Measurements from ENCODE around the gene RNASEH1.

The RNASEH1 gene, protein sequence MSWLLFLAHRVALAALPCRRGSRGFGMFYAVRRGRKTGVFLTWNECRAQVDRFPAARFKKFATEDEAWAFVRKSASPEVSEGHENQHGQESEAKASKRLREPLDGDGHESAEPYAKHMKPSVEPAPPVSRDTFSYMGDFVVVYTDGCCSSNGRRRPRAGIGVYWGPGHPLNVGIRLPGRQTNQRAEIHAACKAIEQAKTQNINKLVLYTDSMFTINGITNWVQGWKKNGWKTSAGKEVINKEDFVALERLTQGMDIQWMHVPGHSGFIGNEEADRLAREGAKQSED

DNA sequence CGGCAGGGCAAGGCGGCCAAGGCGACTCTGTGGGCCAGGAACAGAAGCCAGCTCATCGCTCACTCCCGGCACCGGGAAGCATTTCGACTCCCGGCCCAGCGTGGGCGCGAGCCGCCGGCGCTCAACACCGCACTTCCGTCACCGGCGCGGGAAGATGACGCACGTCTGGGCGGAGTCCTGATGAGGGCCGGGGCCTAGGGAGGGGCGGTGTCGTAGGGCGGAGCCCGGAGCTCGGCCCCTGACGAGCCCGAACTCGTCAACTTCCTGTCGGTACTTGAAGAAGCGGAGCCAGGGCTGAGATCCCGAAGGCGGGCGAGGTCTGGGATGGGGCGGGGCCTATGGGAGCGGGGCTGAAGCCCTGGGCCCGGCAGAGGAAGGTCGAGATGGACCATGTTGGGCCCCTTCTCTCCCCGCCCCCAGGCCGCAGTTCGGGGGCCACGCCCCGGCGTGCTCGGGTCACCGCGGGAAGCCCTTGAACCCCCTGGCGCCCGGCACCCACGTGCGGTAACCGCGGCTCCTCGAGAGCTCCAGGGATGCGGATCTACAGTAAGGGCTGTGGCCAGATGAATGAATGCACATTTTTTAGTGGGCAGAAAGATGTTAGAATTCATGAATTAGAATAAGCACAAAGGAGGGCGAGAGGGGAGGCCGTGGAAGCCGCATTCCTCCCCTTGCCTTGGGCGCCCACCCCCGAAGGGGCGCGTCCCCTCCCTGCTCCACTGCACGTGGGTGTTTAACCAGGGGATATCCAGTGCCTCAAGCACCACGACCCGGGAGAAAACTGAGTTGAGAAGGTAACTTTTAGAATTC, at the start of gene RNASEH1:
Gene RNASEH1, minus strand, starts transcription at position 129 of the 810 bp plus-strand sequence. Its CDS starts 73 bp downstream, at position 56.
- peak; percentile 96 for DNase-seq (ENCODE audit: low spot score)

DNA sequence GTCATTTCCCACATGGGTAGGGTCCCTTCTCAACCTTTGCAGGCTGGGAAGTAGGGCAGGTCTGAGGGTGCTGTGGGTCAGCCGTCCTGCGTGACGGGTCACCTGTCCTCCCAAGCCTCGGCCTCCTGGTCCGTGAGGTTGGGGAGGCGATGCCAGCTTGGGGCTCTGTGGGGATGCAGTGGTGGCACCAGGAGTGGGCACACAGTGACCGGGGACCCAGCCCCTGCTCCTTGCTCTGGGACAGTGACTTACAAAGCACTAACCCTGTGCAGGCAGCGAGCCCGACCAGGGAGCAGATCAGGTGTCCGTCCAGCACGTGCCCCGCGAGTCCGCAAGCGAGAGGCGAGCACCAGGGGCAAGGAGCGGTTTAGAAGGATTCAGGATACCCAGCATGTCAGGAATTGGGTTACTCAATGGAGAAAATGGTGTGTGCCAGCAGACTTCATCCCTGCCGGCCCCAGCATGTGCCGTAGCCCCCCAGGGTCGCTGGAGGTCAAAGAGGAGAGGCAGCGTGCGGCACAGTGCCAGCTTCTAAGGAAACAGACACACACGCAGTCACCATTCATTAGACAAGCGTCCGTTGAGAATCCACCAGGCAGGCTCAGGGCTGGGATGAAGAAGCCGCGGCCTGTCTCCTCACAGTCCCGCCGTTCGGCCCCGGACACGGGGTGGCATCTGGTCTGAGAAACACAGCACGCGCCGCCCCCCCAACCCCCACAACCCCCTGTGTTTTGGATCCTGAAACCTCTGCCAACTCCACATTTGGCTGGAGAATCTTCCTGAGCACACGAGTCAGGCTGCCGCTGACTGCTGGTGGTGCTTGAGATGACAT, 48.5 kb upstream of the RNASEH1 start:
- peak; percentile 40 for DNase-seq (ENCODE audit: low spot score)

DNA sequence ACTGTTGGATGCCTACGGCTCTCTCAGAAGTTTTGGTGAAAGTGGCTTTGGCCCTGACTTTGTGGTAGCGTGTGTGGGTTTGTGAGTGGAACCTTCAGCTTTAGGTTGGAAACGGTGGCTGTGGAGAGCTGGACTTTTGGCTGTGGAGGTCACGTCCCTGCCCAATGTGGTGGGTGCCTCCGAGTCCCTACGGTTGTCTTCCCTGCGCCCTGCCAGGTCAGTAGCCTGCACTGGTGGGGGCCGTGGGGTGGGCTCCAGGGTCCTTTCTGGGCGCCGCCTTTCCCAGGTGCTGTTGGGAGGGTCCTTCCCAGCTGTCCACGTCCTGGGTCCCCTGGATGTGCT, 47.9 kb upstream of the RNASEH1 start:
- no peak for DNase-seq (ENCODE audit: low spot score)

DNA sequence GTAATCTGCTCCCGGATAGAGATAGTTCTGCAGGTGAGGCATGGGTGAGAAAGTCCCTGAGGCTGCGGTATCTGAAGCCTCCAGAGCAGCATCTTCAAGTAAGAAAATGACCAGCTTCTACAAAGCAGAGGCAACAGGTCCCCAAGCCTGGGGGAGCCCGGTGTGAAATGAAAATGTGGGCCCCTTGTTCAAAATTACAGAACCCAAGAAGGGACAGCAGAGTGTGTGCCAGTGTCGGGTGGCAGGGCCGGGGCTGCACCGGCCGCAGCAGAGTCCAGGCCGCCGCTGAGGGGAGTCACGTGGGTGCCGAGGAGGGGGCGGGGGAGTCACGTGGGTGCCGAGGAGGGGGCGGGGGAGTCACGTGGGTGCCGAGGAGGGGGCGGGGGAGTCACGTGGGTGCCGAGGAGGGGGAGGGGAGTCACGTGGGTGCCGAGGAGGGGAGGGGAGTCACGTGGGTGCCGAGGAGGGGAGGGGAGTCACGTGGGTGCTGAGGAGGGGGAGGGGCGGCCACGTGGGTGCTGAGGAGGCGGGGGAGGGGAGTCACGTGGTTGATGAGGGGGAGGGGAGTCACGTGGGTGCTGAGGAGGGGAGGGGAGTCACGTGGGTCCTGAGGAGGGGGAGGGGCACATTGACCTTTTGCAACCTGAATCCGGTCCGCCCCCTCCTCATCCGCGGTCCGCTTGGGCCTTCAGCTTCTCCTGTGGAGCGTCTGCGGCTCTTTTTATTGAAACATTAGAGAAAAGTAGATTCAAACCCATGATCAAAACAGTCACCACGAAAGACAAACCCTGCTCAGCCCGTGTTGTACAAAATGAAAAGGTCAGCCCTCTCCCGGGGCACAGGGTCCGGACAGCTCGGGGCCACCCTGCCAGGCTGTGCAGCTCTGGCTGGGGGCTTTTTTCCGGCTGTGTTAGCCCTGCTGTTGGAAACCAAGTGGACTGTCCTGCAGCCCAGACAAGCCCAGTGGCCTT, 47.1 kb upstream of the RNASEH1 start:
- peak; percentile 59 for DNase-seq (ENCODE audit: low spot score)

DNA sequence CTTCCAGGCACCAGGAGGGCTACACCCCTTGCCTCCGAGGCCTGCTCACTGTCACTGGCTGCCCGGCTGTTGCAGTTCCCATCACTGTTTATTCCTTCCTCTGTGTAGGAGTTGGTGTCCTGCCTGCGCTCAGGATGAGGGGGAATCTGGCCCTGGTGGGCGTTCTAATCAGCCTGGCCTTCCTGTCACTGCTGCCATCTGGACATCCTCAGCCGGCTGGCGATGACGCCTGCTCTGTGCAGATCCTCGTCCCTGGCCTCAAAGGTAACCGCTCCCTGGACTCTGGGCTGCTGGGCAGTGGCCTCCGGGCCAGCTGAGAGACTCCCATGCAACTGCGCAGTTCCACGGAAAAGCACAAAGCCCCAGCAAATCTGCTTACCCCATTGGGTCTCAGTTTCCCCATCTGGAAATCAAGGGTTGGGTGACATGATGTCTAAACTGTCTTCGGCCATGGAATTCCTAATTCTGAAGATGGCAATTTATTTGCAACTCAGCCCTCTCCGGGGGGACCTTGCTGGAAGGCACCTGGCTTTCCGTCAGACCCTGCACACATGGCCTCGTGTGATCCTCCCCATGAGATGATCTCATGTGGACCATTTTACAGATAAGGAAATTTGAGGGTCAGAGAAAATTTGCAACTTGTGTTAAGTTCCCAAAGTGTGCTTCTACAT, 46.2 kb upstream of the RNASEH1 start:
- no peak for DNase-seq (ENCODE audit: low spot score)

DNA sequence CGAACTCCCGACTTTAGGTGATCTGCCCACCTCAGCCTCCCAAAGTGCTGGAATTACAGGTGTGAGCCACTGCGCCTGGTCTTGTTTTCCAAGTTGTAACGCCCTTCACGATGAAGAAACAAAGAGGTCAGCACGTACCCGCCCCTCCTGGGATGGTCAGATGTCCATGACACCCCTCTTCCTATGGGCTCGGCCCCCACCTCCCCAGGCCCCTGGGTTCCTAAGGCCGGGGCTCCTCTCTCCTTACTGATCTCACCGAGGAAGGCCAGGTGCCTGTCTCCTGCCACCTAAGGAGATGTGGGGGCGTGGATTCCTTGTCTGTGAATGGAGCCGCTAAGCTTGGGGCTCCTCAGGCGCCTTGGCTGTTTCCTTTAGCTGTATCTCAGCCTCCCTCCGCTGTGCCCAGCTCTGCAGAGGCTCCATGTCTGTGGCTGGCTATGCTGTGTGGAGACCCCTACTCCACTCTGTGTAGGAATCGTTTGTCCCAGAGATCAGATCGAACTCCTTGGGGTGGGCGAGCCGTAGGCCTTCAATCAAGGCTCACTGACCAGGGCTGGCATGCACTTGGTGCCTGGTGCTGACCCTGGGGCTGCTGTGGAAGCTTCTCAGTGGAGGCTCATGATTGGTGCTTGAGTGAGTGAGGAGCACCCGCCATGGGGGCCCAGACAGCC, 45.5 kb upstream of the RNASEH1 start:
- DNase-seq (ENCODE audit: low spot score): no peak

DNA sequence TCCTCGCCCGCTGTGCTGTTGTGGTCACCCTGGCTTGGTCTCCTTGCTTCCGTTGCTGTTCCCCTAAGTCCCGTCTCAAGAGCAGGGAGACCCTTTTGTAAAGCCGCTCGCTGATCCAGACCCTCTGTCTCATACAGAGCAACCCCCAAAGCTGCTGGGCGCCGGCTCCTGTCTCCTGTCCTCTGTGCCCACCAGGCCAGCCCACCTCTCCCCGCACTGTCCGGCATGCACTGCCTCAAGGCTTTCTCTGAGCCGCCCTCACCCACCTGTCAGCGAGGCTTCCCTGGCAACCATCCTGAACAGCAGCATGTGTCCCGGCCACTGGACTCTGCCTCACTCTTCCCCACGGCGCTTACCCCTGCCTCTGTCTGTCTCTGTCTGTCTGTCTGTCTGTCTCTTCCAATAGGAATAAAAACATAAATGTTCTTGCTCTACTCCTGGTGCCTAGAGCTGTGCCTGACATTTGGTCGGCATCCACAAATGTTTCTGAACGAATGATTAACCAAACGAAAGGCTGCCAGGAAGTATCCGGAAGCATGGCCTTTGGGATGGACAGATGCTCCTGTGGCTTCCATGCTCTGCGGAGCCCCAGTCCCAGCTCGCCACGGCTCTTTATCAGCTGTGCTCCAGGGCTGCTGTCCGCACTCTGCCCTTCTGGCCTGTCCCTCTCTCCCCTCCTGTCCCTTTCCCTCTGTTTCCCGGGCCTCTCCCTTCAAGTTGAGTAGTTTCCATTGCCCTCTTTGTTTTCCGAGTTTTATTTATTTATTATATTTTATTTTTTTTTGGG, 44.6 kb upstream of the RNASEH1 start:
- no peak for DNase-seq (ENCODE audit: low spot score)

DNA sequence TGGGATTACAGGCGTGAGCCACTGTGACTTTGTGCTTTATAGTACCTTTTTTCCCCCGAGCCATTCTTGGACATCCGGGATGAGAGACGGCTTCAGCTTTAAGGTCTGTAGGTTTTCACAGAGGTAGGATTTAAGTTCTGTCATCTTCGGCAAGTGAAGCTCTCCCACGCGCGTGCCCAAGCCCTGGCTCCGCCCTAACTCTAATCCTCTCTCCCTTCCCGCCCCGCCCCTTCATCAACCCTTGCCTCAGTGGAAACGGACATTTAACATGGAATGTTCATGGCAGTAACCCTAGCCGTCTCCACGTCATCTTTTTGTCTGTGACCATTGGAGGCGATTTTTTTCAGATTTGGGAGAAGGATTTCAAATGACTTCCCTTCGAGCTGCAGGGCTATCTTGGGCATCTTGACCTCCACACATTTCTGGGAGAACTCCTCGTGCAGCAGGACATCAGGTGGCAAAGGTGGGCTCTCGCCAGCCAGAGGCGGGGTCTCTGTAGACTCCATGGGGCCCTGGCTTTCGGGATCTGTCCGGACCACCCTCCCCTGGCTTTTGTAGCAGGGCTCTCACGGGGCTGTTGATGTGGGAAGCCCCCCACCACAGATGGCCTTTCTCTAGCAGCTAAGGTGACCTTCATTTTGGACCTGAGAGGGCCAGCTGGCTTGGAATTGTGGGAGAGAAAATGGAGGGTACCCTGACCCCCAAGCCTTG, 43.6 kb upstream of the RNASEH1 start:
- DNase-seq (ENCODE audit: low spot score): no peak

DNA sequence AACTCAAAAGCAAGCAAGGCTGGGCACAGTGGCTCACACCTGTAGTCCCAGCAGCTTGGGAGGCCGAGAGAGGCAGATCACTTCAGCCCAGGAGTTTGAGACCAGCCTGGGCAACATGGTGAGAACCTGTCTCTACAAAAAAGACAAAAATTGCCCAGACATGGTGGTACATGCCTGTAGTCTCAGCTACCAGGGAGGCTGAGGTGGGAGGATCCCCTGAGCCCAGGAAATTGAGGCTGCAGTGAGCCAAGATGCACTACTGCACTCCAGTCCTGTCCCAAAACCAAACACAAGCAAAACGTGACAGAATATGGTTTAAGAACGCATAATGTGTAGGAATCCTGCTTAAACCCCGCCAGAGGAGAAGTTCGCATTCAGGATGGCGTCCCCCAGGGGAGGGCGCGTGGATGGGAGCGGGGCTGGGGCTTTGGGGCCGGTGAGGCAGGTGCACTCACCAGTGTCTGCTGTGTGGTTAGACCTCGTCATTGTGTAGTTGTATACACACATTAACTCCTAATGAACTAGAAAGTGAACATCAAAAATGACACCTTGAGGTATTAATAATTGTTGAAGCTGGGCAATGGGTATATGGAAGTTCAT, 42.2 kb upstream of the RNASEH1 start:
- no peak for DNase-seq (ENCODE audit: low spot score)

DNA sequence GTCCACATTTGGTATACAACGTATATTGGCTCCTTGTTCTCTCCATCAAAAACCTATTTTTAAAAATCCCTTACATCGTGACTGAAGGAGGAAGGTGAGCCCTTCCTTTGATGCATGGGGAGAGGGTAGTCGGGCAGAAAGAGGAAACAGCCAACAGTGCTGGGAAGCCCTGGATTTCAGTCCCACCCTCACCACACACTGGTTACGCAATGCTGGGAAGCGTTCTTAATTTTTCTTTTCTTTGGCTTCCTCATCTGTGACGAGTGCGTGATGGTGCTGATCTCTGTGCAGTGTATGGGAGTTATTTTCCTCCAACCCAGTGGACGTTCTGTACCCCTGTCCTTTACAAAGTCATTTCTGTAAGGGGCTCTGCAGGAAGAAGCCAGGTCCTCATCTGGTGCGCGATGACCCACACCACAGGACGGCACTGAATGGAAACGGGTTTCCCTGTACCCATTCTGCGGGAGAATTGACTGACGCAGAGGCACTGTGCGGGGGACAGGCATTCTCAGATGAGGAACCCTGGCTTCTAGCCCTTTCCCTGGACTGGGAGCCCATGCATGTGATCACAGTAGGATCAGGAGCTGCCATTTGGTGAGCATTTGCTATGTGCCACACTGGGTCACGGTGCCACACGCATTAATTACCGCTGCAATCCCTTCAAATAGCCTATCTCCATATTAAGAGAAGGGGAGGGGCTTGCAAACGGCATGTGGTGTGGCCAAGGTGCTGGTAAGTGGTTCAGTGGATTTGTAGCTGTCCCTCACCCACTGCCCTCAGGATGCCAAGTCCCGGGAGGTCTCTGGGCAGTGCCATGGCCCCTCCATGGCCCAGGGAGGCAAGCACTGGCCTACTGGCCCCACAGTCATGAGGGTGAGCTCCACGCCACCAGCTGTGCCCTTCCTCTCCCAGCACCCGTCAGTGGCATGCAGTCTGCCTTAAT, 41.0 kb upstream of the RNASEH1 start:
- DNase-seq (ENCODE audit: low spot score): no peak

DNA sequence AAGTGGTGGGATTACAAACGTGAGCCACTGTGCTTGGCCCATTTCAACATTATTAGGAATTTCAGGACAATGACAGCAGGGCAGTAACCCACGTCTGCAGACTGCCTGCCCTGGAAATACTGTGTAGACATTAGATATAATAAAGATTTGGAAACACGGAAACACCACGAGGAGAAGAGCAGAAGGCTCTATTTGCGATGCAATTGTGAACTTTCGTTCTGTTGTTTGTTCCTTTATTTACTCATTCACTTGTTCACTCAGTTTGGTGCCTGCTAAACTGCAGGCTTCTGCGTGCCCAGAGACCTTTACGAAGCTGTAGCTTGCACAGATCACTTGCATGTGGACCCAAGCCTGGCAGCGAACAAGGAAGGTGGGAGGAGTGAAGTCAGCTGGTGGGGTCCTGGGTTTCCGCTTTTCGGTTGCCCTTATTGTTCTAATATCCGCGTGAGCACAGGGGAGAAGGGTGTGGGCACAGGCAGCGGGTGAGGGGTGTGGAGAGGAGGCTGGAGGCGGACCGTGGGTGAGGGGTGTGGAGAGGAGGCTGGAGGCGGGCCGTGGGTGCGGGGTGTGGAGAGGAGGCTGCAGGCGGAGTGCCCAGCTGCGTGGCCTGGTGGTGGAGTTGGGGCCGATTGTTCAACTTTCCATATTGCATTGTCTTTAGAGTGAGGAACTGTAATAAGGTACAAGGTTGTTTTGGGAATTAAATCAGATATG, 40.2 kb upstream of the RNASEH1 start:
- DNase-seq (ENCODE audit: low spot score): no peak

DNA sequence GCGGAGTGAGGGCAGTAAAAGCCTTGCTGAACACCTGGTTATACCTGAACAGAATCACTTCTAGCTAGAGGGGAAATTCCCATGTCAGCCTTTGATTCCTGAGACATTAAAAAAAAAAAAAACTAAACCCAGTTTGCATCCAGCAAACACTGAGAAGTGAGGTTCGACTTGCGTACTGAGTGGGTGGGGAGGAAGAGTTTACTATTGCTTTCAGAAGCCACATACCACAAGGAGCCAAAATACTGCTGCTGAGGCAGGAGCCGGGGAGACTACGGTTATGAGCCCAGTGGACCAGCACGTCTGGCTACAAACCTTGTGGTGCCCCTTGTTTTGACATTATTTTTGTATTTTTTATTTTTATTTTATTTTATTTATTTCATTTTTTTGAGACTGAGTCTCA, 39.4 kb upstream of the RNASEH1 start:
- DNase-seq (ENCODE audit: low spot score): no peak

DNA sequence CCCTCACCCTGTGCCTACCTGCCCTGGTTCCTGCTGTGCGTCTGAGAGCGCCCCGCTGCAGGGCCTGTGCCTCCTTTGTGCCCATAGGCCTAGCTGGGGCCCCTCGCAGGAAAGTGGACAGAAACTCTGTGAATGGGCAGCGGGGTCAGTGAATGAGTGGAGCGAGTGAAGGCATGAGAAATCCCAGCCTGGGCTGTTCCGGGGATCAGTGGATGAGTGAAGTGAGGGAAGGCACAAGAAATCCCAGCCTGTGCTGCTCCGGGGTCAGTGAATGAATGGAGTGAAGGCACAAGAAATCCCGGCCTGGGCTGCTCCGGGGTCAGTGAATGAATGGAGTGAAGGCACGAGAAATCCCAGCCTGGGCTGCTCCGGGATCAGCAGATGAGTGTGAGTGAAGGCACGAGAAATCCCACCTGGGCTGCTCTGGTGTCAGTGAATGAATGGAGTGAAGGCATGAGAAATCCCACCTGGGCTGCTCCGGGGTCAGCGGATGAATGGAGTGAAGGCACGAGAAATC, 38.8 kb upstream of the RNASEH1 start:
- DNase-seq (ENCODE audit: low spot score): no peak

DNA sequence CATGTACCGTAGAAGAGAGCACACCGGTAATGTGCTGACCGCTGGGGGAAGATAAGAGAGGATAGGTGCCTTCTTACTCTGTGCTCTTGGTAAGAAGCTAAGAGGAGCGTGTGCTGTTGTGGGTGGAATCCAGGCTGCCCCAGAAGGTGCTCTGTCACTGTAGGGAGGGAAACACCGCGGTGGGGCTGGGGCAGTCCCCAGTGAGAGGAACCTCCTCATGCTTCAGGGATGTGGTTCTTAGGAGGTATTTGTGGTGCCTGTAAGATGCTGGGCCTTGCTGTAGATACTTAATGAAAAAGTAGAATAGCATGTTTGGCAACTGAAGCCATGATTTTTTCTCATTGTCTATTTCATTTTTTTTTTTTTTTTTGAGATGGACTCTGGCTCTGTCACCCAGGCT, 37.9 kb upstream of the RNASEH1 start:
- no peak for DNase-seq (ENCODE audit: low spot score)

DNA sequence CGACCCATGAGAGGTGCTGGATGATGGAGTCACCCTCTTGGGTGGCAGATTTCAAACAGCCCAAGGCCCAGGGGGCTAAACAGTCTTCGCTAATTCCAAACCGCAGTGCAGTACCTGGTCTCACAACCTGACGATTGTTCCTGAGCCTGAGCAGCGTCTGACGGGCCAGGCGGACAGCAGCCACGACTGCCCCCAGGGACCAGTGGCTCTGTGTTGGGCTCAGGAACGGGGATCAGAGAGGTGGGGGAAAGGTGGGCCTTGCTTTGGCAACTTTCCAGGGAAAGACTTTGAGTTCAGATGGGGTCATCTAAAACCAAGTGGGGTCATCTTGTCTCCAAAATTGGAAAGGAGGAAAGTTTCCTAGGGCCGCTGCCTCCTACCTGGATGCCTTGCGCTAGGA, 37.3 kb upstream of the RNASEH1 start:
- DNase-seq (ENCODE audit: low spot score): no peak

DNA sequence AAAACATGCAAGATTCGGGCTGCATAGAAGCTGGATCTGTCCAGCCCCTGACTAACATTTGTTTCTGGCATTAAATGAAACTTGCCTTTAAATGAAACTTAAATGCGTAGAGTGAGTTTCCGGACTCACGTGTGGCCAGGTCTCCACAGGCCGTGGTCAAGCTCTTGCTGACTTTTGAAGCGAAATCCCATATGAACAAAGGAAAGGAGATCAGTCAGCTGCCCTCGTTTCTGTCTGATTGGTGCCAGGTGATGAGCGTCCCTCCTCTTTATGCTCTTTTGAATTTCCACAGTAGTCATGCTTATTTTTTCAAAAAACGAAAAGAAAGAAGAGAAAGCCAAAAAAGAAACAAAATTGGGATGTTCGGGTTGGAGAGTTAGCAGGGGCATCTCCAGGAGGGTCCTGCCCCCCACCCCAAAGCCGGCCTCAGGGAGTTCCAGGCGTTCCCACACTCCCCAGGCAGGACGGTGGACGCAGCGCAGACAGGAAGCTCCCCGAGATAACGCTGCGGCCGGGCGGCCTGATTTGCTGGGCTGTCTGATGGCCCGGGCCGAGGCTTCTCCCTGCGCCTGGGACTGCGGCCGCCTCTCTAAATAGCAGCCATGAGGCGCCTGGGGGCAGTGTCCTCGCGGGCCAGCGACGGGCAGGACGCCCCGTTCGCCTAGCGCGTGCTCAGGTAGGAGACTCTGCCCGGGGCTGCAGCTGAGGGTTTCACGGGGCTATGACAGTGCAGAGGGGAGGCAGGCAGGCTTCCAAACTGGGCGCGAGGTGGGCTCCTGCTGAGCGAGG, 36.6 kb upstream of the RNASEH1 start, which contains the start of gene COLEC11:
Gene COLEC11, plus strand, starts transcription at position 620 of the 789 bp plus-strand sequence. CDS start 9,229 bp downstream, outside the sequence.
- DNase-seq (ENCODE audit: low spot score): peak; percentile 26
